ENCODE results near the gene MTHFR. TPM values are rescaled to one million over a fixed set of nuclear protein-coding genes. Genes with fewer than 3 reads are reported as not detected.
A peak's percentile ranks its signal among the peaks of the same experiment; 100 is the strongest.

MTHFR gene
- total and polyA plus RNA-seq, 2 donors from 2014 or later: 10.6 to 65.5 TPM

DNA sequence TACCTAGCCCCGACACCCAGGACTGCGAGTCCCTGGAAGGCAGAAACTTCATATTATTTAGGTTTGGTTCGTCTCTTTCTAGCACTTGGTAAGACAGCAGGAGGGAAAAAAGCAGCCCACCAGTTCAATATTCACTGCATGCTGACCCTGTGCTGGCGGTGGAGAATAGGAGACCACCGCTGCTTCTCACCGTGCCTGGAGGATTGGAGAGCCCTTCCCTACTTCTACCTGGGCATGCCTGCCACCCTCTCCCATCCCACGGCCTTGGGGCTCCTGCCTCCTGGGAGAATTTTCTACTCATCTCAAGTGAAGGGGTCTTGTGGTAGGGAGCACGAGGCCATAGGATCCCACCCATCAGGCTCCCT lies 5.4 kb downstream of the MTHFR start:
- Histone ChIP-seq H3K27ac (ENCODE audit: low read depth in 2 of 2, low read length in 2 of 2) (no peak overlapping the region), H3K9me3 (ENCODE audit: control insufficient read depth in 2 of 3, insufficient read depth in 1 of 3, low read length in 3 of 3) (no peaks in the 10 kb centered on the region), H3K4me1 (ENCODE audit: control insufficient read depth in 2 of 3, insufficient read depth in 2 of 3, low read depth in 1 of 3, low read length in 3 of 3) (peaks cover 11 to 46% (median 28%) of the 10 kb centered on the region in 3 donors), H3K4me3 (ENCODE audit: low read length in 3 of 3) (no peak overlapping the region), H3K27me3 (ENCODE audit: control insufficient read depth, insufficient read depth, low read length) (no peaks in the 10 kb centered on the region), H3K36me3 (ENCODE audit: control insufficient read depth in 2 of 3, insufficient read depth in 3 of 3, low read length in 3 of 3) (peaks cover 0 to 25% (median 19%) of the 10 kb centered on the region in 3 donors), H3K9ac (ENCODE audit: low read length in 3 of 3) (no peak overlapping the region)
- DNase-seq (no peak), FAIRE-seq (no peak)
- TF ChIP-seq, protein P1, sequence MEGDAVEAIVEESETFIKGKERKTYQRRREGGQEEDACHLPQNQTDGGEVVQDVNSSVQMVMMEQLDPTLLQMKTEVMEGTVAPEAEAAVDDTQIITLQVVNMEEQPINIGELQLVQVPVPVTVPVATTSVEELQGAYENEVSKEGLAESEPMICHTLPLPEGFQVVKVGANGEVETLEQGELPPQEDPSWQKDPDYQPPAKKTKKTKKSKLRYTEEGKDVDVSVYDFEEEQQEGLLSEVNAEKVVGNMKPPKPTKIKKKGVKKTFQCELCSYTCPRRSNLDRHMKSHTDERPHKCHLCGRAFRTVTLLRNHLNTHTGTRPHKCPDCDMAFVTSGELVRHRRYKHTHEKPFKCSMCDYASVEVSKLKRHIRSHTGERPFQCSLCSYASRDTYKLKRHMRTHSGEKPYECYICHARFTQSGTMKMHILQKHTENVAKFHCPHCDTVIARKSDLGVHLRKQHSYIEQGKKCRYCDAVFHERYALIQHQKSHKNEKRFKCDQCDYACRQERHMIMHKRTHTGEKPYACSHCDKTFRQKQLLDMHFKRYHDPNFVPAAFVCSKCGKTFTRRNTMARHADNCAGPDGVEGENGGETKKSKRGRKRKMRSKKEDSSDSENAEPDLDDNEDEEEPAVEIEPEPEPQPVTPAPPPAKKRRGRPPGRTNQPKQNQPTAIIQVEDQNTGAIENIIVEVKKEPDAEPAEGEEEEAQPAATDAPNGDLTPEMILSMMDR (IDR thresholded peaks at IDR 0.05; ENCODE audit: borderline replicate concordance, extremely low read depth, insufficient read depth): no peak
- intact Hi-C loops (cut with DNase I): no loop called here

DNA sequence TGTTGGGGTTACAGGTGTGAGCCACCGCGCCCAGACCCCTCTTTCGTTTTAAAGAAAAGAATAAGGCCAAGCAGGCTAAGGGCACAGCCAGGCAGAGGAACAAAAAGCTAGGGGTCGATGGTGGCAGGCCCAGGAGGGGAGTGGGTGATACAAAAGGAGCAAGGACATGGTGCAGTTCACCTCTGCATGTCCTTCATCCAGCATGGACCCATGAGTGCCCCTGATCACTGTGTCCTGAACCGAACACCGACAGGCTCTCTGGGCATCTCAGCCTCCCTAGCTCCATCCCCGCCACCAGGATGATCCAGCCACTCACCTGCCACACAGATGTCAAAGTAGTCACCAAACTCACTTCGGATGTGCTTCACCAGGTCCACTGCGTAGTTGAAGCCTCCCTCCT lies 5.9 kb downstream of the MTHFR start:
- FAIRE-seq (no peak), DNase-seq (peak in 1 of 5 donors; percentile 38)
- Histone ChIP-seq H3K9ac (ENCODE audit: low read length in 3 of 3) (no peak overlapping the region), H3K4me3 (ENCODE audit: low read length in 3 of 3) (no peak overlapping the region), H3K27ac (ENCODE audit: low read depth in 2 of 2, low read length in 2 of 2) (no peak overlapping the region), H3K4me1 (ENCODE audit: control insufficient read depth in 2 of 3, insufficient read depth in 2 of 3, low read depth in 1 of 3, low read length in 3 of 3) (peaks cover 11 to 46% (median 28%) of the 10 kb centered on the region in 3 donors), H3K27me3 (ENCODE audit: control insufficient read depth, insufficient read depth, low read length) (no peaks in the 10 kb centered on the region), H3K9me3 (ENCODE audit: control insufficient read depth in 2 of 3, insufficient read depth in 1 of 3, low read length in 3 of 3) (no peaks in the 10 kb centered on the region), H3K36me3 (ENCODE audit: control insufficient read depth in 2 of 3, insufficient read depth in 3 of 3, low read length in 3 of 3) (peaks cover 0 to 30% (median 24%) of the 10 kb centered on the region in 3 donors)
- intact Hi-C loops (cut with DNase I): no loop called here
- TF ChIP-seq, protein P1 (IDR thresholded peaks at IDR 0.05; ENCODE audit: borderline replicate concordance, extremely low read depth, insufficient read depth): no peak

DNA sequence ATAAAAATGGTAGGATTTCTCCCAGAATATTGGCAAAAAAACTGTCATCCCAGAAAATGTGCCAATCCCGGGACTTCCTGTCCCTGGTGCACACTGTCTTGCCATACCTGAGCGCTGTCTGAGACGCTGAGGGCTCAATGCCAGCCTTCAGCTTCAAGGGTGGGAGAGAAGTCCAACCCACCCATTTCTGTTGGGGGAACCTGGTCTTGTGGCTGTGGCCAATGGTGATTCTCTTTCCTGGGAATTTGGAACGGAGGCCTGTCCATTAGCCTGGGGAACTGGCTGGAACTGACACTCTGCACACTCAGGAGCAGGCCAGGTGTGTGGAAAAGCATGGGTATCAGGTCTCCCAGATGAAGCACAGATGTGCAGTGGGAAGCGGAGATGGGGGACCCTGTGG lies 6.7 kb downstream of the MTHFR start:
- TF ChIP-seq, protein P1 (IDR thresholded peaks at IDR 0.05; ENCODE audit: borderline replicate concordance, extremely low read depth, insufficient read depth): no peak
- Histone ChIP-seq H3K36me3 (ENCODE audit: control insufficient read depth in 2 of 3, insufficient read depth in 3 of 3, low read length in 3 of 3) (peaks cover 0 to 38% (median 26%) of the 10 kb centered on the region in 3 donors), H3K4me3 (ENCODE audit: low read length in 3 of 3) (no peak overlapping the region), H3K27me3 (ENCODE audit: control insufficient read depth, insufficient read depth, low read length) (no peaks in the 10 kb centered on the region), H3K27ac (ENCODE audit: low read depth in 2 of 2, low read length in 2 of 2) (no peak overlapping the region), H3K9me3 (ENCODE audit: control insufficient read depth in 2 of 3, insufficient read depth in 1 of 3, low read length in 3 of 3) (no peaks in the 10 kb centered on the region), H3K9ac (ENCODE audit: low read length in 3 of 3) (no peak overlapping the region), H3K4me1 (ENCODE audit: control insufficient read depth in 2 of 3, insufficient read depth in 2 of 3, low read depth in 1 of 3, low read length in 3 of 3) (peaks cover 7 to 41% (median 24%) of the 10 kb centered on the region in 3 donors)
- intact Hi-C loops (cut with DNase I): no loop called here
- FAIRE-seq: no peak
- no peak for DNase-seq

Measured in kidney (tissue), 14 donors.